Measurements from ENCODE around the gene RHEB. TPM values are rescaled to one million over a fixed set of nuclear protein-coding genes. Genes with fewer than 3 reads are reported as not detected.
A peak's percentile ranks its signal among the peaks of the same experiment; 100 is the strongest.

The RHEB gene
- polyA plus RNA-seq, 1 of the 3 experiments (the other 2 are of a cell fraction) = 87.3 TPM

DNA sequence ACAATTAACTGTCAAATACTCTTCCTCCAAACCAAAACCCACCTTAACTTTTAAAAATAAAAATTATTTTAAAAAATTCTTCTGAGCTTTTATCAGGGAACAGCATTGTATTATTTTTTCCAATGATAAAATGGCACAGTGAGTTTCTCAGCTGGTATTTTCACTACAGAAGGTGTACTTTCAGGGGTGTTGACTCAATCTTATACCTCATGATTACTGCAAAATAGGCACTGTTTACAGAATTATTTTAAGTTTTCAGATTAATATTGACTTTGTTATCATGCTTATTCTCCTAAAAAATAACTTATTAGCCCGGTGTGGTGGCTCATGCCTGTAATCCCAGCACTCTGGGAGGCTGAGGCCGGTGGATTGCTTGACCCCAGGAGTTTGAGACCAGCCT lies 24.3 kb downstream of the RHEB start:
- no peak for DNase-seq
- H3K9me2 ChIP-seq = no peaks in the 10 kb centered on the region
- peaks cover 6 to 15% of the 10 kb centered on the region in 2 experiments; a peak in 3 of 4 replicates for H3K4me1 ChIP-seq (ENCODE audit: control insufficient read depth in 1 of 2, insufficient read depth in 2 of 2, low read depth in 1 of 2, low read length in 1 of 2)
- no peak overlapping the region for H3K4me3 ChIP-seq (ENCODE audit: low read depth in 2 of 2, low read length in 1 of 2)
- H3F3A ChIP-seq (replicated peaks; ENCODE audit: insufficient read depth) = peaks cover 23% of the 10 kb centered on the region
- no peaks in the 10 kb centered on the region for H3K9me3 ChIP-seq
- H3K27ac ChIP-seq (ENCODE audit: low read depth in 2 of 2, low read length in 1 of 2) = no peak overlapping the region
- ChIA-PET CTCF (interaction anchor here (0.9 kb wide), 1 partner anchor 13 kb away, joined by 3 read pairs; no protein-coding TSS in a partner anchor), POLR2A (no interaction called here)
- H4K20me1 ChIP-seq (ENCODE audit: insufficient read depth) = peaks cover 97% of the 10 kb centered on the region
- H3K79me2 ChIP-seq (ENCODE audit: insufficient read depth) = peaks cover 100% of the 10 kb centered on the region
- no peaks in the 10 kb centered on the region for H3K27me3 ChIP-seq (ENCODE audit: insufficient read depth)
- TF ChIP-seq JUND (IDR thresholded peaks at IDR 0.05) = no peak
- TF ChIP-seq ELF1 (IDR thresholded peaks at IDR 0.05) = no peak
- H3K4me2 ChIP-seq = no peak overlapping the region
- WGBS (ENCODE audit: low lambda C conversion rate) = 93% methylated on average over 2 of the region's 2 CpGs
- H2AFZ ChIP-seq (ENCODE audit: low read depth) = no peak overlapping the region
- H3K9ac ChIP-seq = no peak overlapping the region
- H3K36me3 ChIP-seq (replicated peaks in 1 of 2; ENCODE audit: control insufficient read depth in 1 of 2, insufficient read depth in 2 of 2, low read length in 1 of 2) = peaks cover 6 to 14% of the 10 kb centered on the region in 2 experiments

DNA sequence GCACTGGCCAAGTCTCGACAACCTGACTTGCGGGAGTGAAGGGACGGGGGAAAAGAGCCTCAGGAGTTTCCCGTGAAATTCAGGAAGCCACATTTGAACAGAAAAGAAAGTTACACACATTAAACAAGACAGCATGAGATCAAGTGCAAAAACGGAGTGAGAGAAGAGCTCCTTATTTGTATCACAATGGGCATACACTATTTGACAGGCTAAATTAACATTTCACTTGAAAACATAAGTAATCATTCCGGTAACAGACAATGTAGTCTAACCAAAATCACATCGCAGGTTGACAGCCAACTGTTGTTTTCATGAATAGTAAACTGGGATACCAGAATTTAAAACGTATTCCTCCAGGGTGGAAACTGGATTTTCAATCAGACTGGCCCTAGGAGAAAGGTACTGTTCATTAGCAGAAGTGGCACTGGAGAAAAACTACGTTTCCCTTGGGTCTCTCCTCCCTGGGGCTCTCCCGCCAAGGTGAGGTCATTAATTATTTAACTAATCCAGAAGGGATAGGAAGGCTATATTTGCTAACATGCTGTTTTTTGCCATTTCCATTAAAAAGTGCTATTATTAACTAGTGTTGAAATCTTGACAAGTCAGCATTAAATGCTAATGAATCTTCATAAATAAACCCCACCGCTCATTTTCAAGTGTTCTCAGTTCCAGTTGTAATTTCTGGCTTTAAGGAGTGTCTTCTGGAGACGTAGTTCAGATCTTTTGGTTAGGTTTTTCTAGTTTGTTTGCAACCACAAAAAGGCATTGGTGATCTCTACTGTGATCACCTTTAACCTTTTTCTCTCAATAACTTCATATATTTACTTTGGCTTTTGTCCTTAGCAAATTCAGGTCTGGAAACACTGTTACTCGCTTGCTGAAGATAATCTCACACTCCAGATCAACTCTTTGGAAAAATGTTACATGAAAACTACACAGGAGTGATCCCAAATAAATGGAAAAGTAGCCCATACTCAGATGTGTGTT lies 25.1 kb downstream of the RHEB start:
- ChIA-PET POLR2A (no interaction called here), CTCF (interaction anchor here (0.9 kb wide), 1 partner anchor 12 kb away, joined by 3 read pairs; no protein-coding TSS in a partner anchor)
- no peaks in the 10 kb centered on the region for H3K9me3 ChIP-seq
- no peak overlapping the region for H3K9ac ChIP-seq
- H3K9me2 ChIP-seq = no peaks in the 10 kb centered on the region
- 0 out of 4 replicates have a peak overlapping the region, but pooled peaks of 1 of the 2 experiments have one; percentile 2 for H3K27ac ChIP-seq (ENCODE audit: low read depth in 2 of 2, low read length in 1 of 2)
- no peak for TF ChIP-seq NFIC (IDR thresholded peaks at IDR 0.05; ENCODE audit: borderline replicate concordance)
- TF ChIP-seq ELF1 (IDR thresholded peaks at IDR 0.05) = no peak
- TF ChIP-seq FOXM1 (IDR thresholded peaks at IDR 0.05; ENCODE audit: low read depth) = no peak
- WGBS (ENCODE audit: low lambda C conversion rate) = 90% methylated on average over 13 of the region's 13 CpGs
- H3K27me3 ChIP-seq (ENCODE audit: insufficient read depth) = no peaks in the 10 kb centered on the region
- no peak overlapping the region for H3K4me2 ChIP-seq
- peaks cover 93% of the 10 kb centered on the region for H4K20me1 ChIP-seq (ENCODE audit: insufficient read depth)
- no peak overlapping the region for H3K4me3 ChIP-seq (ENCODE audit: low read depth in 2 of 2, low read length in 1 of 2)
- peaks cover 24% of the 10 kb centered on the region for H3F3A ChIP-seq (replicated peaks; ENCODE audit: insufficient read depth)
- DNase-seq = peak; percentile 34
- H3K4me1 ChIP-seq (ENCODE audit: control insufficient read depth in 1 of 2, insufficient read depth in 2 of 2, low read depth in 1 of 2, low read length in 1 of 2) = peaks cover 6 to 15% of the 10 kb centered on the region in 2 experiments; a peak in 3 of 4 replicates
- peaks cover 13 to 20% of the 10 kb centered on the region in 2 experiments for H3K36me3 ChIP-seq (replicated peaks in 1 of 2; ENCODE audit: control insufficient read depth in 1 of 2, insufficient read depth in 2 of 2, low read length in 1 of 2)
- H2AFZ ChIP-seq (ENCODE audit: low read depth) = no peak overlapping the region
- H3K79me2 ChIP-seq (ENCODE audit: insufficient read depth) = peaks cover 100% of the 10 kb centered on the region

DNA sequence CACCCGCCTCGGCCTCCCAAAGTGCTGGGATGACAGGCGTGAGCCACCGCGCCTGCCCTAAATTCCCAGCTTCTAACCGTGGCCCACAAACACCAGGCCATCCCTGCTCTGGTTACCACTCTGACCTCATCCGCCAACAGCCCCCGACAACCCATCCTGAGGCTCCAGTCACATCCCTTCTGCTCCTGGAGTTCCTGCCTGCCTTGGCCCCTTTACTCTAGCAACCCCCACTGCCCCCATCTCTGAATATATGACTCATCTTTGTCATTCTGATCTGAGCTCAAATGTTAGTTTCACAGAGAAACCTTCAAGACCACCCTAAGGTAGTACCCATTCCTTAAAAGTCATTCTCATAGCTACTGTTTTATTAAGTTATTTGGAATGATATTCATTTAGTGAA lies 26.6 kb downstream of the RHEB start:
- WGBS (ENCODE audit: low lambda C conversion rate) = 87% methylated on average over 8 of the region's 8 CpGs
- Histone ChIP-seq H3K27ac (ENCODE audit: low read depth in 2 of 2, low read length in 1 of 2) (no peak overlapping the region), H3K27me3 (ENCODE audit: insufficient read depth) (no peaks in the 10 kb centered on the region), H3K9me2 (no peaks in the 10 kb centered on the region), H3K4me2 (no peak overlapping the region), H3K9ac (no peak overlapping the region), H2AFZ (ENCODE audit: low read depth) (no peak overlapping the region), H3K4me3 (ENCODE audit: low read depth in 2 of 2, low read length in 1 of 2) (no peak overlapping the region), H3K79me2 (ENCODE audit: insufficient read depth) (peaks cover 100% of the 10 kb centered on the region), H3F3A (replicated peaks; ENCODE audit: insufficient read depth) (peaks cover 25% of the 10 kb centered on the region), H3K9me3 (no peaks in the 10 kb centered on the region), H4K20me1 (ENCODE audit: insufficient read depth) (peaks cover 87% of the 10 kb centered on the region), H3K4me1 (ENCODE audit: control insufficient read depth in 1 of 2, insufficient read depth in 2 of 2, low read depth in 1 of 2, low read length in 1 of 2) (peaks cover 6 to 18% of the 10 kb centered on the region in 2 experiments), H3K36me3 (replicated peaks in 1 of 2; ENCODE audit: control insufficient read depth in 1 of 2, insufficient read depth in 2 of 2, low read length in 1 of 2) (peaks cover 28 to 35% of the 10 kb centered on the region in 2 experiments)
- TF ChIP-seq RFX5 (IDR thresholded peaks at IDR 0.05; ENCODE audit: low read length) = no peak
- TF ChIP-seq, protein P1, sequence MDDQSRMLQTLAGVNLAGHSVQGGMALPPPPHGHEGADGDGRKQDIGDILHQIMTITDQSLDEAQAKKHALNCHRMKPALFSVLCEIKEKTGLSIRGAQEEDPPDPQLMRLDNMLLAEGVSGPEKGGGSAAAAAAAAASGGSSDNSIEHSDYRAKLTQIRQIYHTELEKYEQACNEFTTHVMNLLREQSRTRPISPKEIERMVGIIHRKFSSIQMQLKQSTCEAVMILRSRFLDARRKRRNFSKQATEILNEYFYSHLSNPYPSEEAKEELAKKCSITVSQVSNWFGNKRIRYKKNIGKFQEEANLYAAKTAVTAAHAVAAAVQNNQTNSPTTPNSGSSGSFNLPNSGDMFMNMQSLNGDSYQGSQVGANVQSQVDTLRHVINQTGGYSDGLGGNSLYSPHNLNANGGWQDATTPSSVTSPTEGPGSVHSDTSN (IDR thresholded peaks at IDR 0.05) = no peak
- no peak for TF ChIP-seq SIN3A (IDR thresholded peaks at IDR 0.05; ENCODE audit: borderline replicate concordance, low read depth, low read length)
- TF ChIP-seq GABPA (IDR thresholded peaks at IDR 0.05; ENCODE audit: low read depth) = no peak
- DNase-seq = no peak
- ChIA-PET CTCF (interaction anchor here (1.3 to 1.4 kb wide), 2 partner anchors 15 to 139 kb away, joined by 4 to 5 read pairs; no protein-coding TSS in a partner anchor), POLR2A (no interaction called here)
